Measurements from ENCODE around the gene ARL8B. TPM values are rescaled to one million over a fixed set of nuclear protein-coding genes. Genes with fewer than 3 reads are reported as not detected.
A peak's percentile ranks its signal among the peaks of the same experiment; 100 is the strongest.

The ARL8B gene
- total and polyA plus RNA-seq, 9 of the 15 experiments (the other 6 are each of a cell fraction or from before 2014, with no cell fraction given) = 28.5 to 99.4 (median 77.2) TPM

DNA sequence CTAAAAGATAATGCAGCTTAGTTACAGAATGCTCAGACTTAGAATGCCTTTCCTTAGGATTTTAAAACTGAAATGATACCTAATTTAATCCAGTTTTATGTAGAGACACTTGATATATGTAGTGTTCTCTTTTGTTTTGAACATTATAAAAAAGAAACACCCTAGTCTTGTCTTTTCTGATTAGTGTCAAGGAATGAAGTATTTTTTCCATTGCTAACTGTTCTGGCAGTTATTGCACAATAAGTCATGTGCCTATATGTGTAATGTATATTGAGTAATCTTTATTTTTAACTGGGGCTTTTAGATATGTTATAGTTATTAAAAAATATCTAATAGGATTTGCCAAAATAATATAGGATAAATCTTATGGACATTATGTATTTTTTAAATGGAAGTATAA is 4.5 kb downstream of the ARL8B start (continued):
- TF ChIP-seq LARP7 (IDR thresholded peaks at IDR 0.05) (no peak), E2F6 (IDR thresholded peaks at IDR 0.05; ENCODE audit: borderline replicate concordance in 1 of 2, extremely low read depth in 1 of 2, insufficient read depth in 1 of 2, insufficient read length in 1 of 2, low read depth in 1 of 2, low read length in 1 of 2, poor library complexity in 1 of 2, severe bottlenecking in 1 of 2) (no peak), GABPA (tag; conservative IDR thresholded peaks at IDR 0.05; ENCODE audit: low read depth) (no peak; the same call in 1 of the 2 replicates), SREBF1 (IDR thresholded peaks at IDR 0.05; ENCODE audit: borderline replicate concordance, low read depth, low read length) (no peak), PML (IDR thresholded peaks at IDR 0.05; ENCODE audit: low read length) (no peak), JUN (IDR thresholded peaks at IDR 0.05; ENCODE audit: borderline replicate concordance, low read depth, low read length) (no peak), JUN (CRISPR knock-in tag; IDR thresholded peaks at IDR 0.05; ENCODE audit: borderline replicate concordance) (no peak), TCF7L2 (IDR thresholded peaks at IDR 0.05; ENCODE audit: low read depth, low read length) (no peak), ETV5 (CRISPR knock-in tag; IDR thresholded peaks at IDR 0.05; ENCODE audit: low read depth) (no peak), E2F1 (CRISPR knock-in tag; IDR thresholded peaks at IDR 0.05) (no peak), NFIC (IDR thresholded peaks at IDR 0.05) (no peak), HCFC1 (IDR thresholded peaks at IDR 0.05; ENCODE audit: low read depth, low read length) (no peak), ZBTB2 (IDR thresholded peaks at IDR 0.05) (no peak), SIN3A (IDR thresholded peaks at IDR 0.05; ENCODE audit: borderline replicate concordance in 2 of 2, control insufficient read depth in 1 of 2, low read depth in 2 of 2, low read length in 2 of 2) (no peak), ZNF586 (CRISPR knock-in tag; conservative IDR thresholded peaks at IDR 0.05) (no peak), POLR2AphosphoS2 (IDR thresholded peaks at IDR 0.05; ENCODE audit: low read length) (no peak)
- TF ChIP-seq, protein P1, sequence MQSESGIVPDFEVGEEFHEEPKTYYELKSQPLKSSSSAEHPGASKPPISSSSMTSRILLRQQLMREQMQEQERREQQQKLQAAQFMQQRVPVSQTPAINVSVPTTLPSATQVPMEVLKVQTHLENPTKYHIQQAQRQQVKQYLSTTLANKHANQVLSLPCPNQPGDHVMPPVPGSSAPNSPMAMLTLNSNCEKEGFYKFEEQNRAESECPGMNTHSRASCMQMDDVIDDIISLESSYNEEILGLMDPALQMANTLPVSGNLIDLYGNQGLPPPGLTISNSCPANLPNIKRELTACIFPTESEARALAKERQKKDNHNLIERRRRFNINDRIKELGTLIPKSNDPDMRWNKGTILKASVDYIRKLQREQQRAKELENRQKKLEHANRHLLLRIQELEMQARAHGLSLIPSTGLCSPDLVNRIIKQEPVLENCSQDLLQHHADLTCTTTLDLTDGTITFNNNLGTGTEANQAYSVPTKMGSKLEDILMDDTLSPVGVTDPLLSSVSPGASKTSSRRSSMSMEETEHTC (IDR thresholded peaks at IDR 0.05) = peak; percentile 36; the same call in 1 of the 2 replicates
- TF ChIP-seq, protein P2, sequence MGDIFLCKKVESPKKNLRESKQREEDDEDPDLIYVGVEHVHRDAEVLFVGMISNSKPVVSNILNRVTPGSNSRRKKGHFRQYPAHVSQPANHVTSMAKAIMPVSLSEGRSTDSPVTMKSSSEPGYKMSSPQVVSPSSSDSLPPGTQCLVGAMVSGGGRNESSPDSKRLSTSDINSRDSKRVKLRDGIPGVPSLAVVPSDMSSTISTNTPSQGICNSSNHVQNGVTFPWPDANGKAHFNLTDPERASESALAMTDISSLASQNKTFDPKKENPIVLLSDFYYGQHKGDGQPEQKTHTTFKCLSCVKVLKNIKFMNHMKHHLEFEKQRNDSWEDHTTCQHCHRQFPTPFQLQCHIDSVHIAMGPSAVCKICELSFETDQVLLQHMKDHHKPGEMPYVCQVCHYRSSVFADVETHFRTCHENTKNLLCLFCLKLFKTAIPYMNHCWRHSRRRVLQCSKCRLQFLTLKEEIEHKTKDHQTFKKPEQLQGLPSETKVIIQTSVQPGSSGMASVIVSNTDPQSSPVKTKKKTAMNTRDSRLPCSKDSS (IDR thresholded peaks at IDR 0.05; ENCODE audit: low read depth, partially characterized antibody) = no peak
- TF ChIP-seq, protein P3, sequence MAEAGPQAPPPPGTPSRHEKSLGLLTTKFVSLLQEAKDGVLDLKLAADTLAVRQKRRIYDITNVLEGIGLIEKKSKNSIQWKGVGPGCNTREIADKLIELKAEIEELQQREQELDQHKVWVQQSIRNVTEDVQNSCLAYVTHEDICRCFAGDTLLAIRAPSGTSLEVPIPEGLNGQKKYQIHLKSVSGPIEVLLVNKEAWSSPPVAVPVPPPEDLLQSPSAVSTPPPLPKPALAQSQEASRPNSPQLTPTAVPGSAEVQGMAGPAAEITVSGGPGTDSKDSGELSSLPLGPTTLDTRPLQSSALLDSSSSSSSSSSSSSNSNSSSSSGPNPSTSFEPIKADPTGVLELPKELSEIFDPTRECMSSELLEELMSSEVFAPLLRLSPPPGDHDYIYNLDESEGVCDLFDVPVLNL (CRISPR knock-in tag; IDR thresholded peaks at IDR 0.05; ENCODE audit: low read depth) = no peak

Measured in K562 (cell line).